ENCODE results near the gene TNRC6C.

Gene TNRC6C

DNA sequence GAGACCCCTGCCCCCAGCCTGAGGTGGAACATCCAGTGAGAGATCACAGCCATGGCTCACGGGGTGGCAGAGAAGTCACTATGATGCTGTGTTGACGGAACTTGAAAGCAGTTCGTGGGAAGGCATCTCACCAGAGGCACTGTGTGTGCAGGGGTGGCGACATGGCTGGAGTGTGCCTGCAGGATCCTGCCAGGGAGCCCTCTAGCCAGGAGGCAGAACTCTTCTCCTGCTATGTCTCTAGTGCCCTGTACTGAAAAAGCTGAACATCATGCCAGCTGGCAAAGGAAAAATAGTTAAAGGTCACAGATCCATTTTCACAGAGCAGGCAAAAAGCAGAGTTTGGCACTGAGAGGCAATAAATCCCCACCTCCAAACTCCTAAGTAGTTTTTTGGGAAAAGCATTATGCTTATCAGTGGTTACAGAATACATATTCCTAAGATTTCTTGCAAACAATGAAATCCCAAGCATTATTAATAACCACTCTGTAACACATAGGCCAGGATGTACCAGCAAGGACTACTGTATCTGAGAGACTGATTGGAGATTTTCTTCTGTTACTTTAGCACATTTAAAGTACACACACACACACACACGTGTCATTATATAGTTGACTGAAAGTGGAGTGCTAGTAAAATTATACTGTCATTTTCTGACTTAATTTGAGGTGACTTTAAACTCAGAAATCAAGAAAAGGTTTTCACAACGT, 36.8 kb downstream of the TNRC6C start:
- Histone ChIP-seq H3K4me3 (ENCODE audit: low read depth, low read length) (no peak overlapping the region), H3K4me1 (ENCODE audit: control insufficient read depth, insufficient read depth, low read length) (peaks cover 14% of the 10 kb centered on the region; the same call in 1 of the 2 replicates), H3K36me3 (ENCODE audit: control insufficient read depth in 2 of 2, insufficient read depth in 1 of 2, low read length in 2 of 2) (no peaks in the 10 kb centered on the region), H3K27ac (ENCODE audit: extremely low read depth, low read depth, low read length) (no peak overlapping the region), H3K9me3 (ENCODE audit: control insufficient read depth, insufficient read depth, low read depth, low read length) (no peaks in the 10 kb centered on the region)
- ChIA-PET CTCF (interaction anchor here (0.7 to 0.9 kb wide), 3 partner anchors 18 to 198 kb away, joined by 3 to 5 read pairs (median 4); no protein-coding TSS in a partner anchor), POLR2A (interaction anchor here (1.6 to 2.4 kb wide), 2 partner anchors 37 kb away, joined by 7 to 13 read pairs; partner anchors contain the start of gene TNRC6C)
- TF ChIP-seq PRDM6 (tag by site-specific recombination; IDR thresholded peaks at IDR 0.05) (peak; percentile 33; the same call in 1 of the 2 replicates), ZIC2 (tag by site-specific recombination; IDR thresholded peaks at IDR 0.05) (0 out of 2 replicates have a peak, but pooled peaks have one; percentile 14), REPIN1 (tag by site-specific recombination; IDR thresholded peaks at IDR 0.05; ENCODE audit: low read depth) (no peak), ZNF391 (tag by site-specific recombination; IDR thresholded peaks at IDR 0.05; ENCODE audit: borderline replicate concordance, low read depth) (no peak), ZNF510 (tag by site-specific recombination; IDR thresholded peaks at IDR 0.05; ENCODE audit: insufficient replicate concordance) (no peak), ZNF585B (tag by site-specific recombination; IDR thresholded peaks at IDR 0.05) (no peak), ZNF16 (tag by site-specific recombination; IDR thresholded peaks at IDR 0.05; ENCODE audit: low read depth) (no peak), FEZF1 (tag by site-specific recombination; IDR thresholded peaks at IDR 0.05) (0 out of 2 replicates have a peak, but pooled peaks have one; percentile 7), OSR2 (tag by site-specific recombination; IDR thresholded peaks at IDR 0.05) (no peak), ZNF830 (tag by site-specific recombination; IDR thresholded peaks at IDR 0.05; ENCODE audit: low read depth) (no peak), ZNF596 (tag by site-specific recombination; IDR thresholded peaks at IDR 0.05) (no peak)
- TF ChIP-seq, protein P1, sequence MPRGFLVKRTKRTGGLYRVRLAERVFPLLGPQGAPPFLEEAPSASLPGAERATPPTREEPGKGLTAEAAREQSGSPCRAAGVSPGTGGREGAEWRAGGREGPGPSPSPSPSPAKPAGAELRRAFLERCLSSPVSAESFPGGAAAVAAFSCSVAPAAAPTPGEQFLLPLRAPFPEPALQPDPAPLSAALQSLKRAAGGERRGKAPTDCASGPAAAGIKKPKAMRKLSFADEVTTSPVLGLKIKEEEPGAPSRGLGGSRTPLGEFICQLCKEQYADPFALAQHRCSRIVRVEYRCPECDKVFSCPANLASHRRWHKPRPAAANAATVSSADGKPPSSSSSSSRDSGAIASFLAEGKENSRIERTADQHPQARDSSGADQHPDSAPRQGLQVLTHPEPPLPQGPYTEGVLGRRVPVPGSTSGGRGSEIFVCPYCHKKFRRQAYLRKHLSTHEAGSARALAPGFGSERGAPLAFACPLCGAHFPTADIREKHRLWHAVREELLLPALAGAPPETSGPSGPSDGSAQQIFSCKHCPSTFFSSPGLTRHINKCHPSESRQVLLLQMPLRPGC (tag by site-specific recombination; IDR thresholded peaks at IDR 0.05): no peak
- TF ChIP-seq, protein P2, sequence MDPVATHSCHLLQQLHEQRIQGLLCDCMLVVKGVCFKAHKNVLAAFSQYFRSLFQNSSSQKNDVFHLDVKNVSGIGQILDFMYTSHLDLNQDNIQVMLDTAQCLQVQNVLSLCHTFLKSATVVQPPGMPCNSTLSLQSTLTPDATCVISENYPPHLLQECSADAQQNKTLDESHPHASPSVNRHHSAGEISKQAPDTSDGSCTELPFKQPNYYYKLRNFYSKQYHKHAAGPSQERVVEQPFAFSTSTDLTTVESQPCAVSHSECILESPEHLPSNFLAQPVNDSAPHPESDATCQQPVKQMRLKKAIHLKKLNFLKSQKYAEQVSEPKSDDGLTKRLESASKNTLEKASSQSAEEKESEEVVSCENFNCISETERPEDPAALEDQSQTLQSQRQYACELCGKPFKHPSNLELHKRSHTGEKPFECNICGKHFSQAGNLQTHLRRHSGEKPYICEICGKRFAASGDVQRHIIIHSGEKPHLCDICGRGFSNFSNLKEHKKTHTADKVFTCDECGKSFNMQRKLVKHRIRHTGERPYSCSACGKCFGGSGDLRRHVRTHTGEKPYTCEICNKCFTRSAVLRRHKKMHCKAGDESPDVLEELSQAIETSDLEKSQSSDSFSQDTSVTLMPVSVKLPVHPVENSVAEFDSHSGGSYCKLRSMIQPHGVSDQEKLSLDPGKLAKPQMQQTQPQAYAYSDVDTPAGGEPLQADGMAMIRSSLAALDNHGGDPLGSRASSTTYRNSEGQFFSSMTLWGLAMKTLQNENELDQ (tag by site-specific recombination; IDR thresholded peaks at IDR 0.05; ENCODE audit: low read depth): no peak

GRCh38 chr17:77996256-77996655, 37.8 kb downstream of the TNRC6C start:
- Histone ChIP-seq H3K4me3 (ENCODE audit: low read depth, low read length) (no peak overlapping the region), H3K36me3 (ENCODE audit: control insufficient read depth in 2 of 2, insufficient read depth in 1 of 2, low read length in 2 of 2) (no peaks in the 10 kb centered on the region), H3K9me3 (ENCODE audit: control insufficient read depth, insufficient read depth, low read depth, low read length) (no peaks in the 10 kb centered on the region), H3K4me1 (ENCODE audit: control insufficient read depth, insufficient read depth, low read length) (peaks cover 23% of the 10 kb centered on the region), H3K27ac (ENCODE audit: extremely low read depth, low read depth, low read length) (no peak overlapping the region)
- ChIA-PET POLR2A (interaction anchor here (2.4 kb wide), 1 partner anchor 38 kb away, joined by 13 read pairs; the partner anchor contains the start of gene TNRC6C), CTCF (interaction anchor here (1.3 kb wide), 1 partner anchor 103 kb away, joined by 4 read pairs; no protein-coding TSS in a partner anchor)
- no peak for TF ChIP-seq ZNF2 (tag by site-specific recombination; IDR thresholded peaks at IDR 0.05)
- no peak for TF ChIP-seq ZNF623 (tag by site-specific recombination; IDR thresholded peaks at IDR 0.05)
- TF ChIP-seq SP7 (tag by site-specific recombination; IDR thresholded peaks at IDR 0.05): no peak
- no peak for TF ChIP-seq ZNF473 (tag by site-specific recombination; IDR thresholded peaks at IDR 0.05)
- TF ChIP-seq ZNF610 (tag by site-specific recombination; IDR thresholded peaks at IDR 0.05; ENCODE audit: borderline replicate concordance): no peak
- no peak for TF ChIP-seq ZNF211 (tag by site-specific recombination; IDR thresholded peaks at IDR 0.05; ENCODE audit: low read depth)
- TF ChIP-seq ZXDB (tag by site-specific recombination; IDR thresholded peaks at IDR 0.05): no peak
- TF ChIP-seq ZNF138 (tag by site-specific recombination; IDR thresholded peaks at IDR 0.05; ENCODE audit: borderline replicate concordance): no peak
- no peak for TF ChIP-seq ZBTB48 (tag by site-specific recombination; IDR thresholded peaks at IDR 0.05)
- TF ChIP-seq RBAK (tag by site-specific recombination; IDR thresholded peaks at IDR 0.05): no peak
- no peak for TF ChIP-seq ZNF248 (tag by site-specific recombination; IDR thresholded peaks at IDR 0.05)
- TF ChIP-seq ZNF157 (tag by site-specific recombination; IDR thresholded peaks at IDR 0.05): no peak
- TF ChIP-seq ZSCAN16 (tag by site-specific recombination; IDR thresholded peaks at IDR 0.05): no peak
- TF ChIP-seq ZNF404 (tag by site-specific recombination; IDR thresholded peaks at IDR 0.05): no peak
- no peak for TF ChIP-seq ZNF555 (tag by site-specific recombination; conservative IDR thresholded peaks at IDR 0.05)

Measured in HEK293 (cell line).